ENCODE data around the gene F8A2.

- TF ChIP-seq NFE2L2 (conservative IDR thresholded peaks at IDR 0.05; ENCODE audit: low read length) (no peak), KDM5A (IDR thresholded peaks at IDR 0.05) (no peak), CTCF (IDR thresholded peaks at IDR 0.05) (no peak), SREBF2 (IDR thresholded peaks at IDR 0.05) (no peak), REST (IDR thresholded peaks at IDR 0.05) (no peak), MYC (IDR thresholded peaks at IDR 0.05; ENCODE audit: borderline replicate concordance, low read length) (no peak), CEBPB (IDR thresholded peaks at IDR 0.05) (no peak), HMGXB4 (CRISPR knock-in tag; IDR thresholded peaks at IDR 0.05; ENCODE audit: borderline replicate concordance) (no peak), POLR2AphosphoS2 (conservative IDR thresholded peaks at IDR 0.05; ENCODE audit: low read length) (no peak), POLR2A (IDR thresholded peaks at IDR 0.05; ENCODE audit: low read length) (no peak)
These were observed 7.7 kb downstream of the F8A2 start for GRCh38 chrX:155389634-155390033.
